H54 (cell line): ENCODE measurements around the gene ELP5.

Experiments
- DNase-seq: peaks from one replicate; pipeline ENCODE4 v3.0.0; 2011; ENCODE audit warnings: low spot score, mixed read lengths; ENCODE audit not compliant: insufficient read length
- FAIRE-seq: peaks from 3 replicates; lab custom pipeline; 2011; peaks lifted over from hg19 to GRCh38; lab: Jason Lieb, UNC
- POLR2A ChIP-seq: IDR thresholded peaks from 2 replicates; pipeline ENCODE4 v1.6.1; 2011; ENCODE audit warnings: low read depth, mild to moderate bottlenecking, low read length

ELP5 gene

GRCh38 chr17:7285679-7286078 lies 33.7 kb downstream of the ELP5 start:
- TF ChIP-seq POLR2A = no peak
- DNase-seq (no peak), FAIRE-seq (no peak)

DNA sequence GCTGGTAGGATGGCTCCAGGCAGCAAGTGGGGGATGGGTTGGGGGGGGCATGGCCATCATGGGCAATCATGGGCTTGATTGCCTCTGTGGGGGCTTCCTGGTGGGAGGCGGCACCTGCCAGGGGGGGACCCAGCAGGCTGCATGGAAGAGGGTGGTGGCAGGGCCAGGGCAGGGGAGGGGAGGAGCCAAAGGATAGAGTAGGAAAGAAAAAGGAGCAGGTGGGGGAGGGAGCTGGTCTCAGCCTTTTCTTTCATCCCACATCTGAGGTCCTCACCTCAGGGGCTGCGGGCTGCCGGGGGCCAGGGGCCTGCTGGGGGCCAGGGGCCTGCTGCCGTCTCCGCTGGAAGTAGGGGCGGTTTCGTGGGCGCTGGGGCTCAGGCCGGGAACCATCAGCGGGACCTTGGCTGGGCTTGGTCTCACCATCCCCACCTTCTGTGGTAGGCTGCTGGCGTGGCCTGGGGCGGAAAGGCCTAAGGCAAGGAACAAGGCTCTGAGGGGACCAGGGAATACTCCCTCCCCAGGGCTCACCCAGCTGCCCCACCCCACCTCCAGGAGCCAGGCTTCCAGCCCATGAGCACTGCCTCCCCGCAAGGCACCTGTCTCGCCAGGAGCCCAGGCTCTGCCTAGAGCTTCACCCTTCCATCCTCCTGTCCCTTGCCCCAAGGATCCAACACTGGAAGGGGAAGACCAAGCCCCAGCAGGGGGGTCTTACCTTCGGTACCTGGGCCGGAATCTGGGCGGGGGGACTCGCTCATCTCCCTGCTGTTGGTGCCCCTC lies 37.4 kb downstream of the ELP5 start:
- FAIRE-seq (no peak), DNase-seq (no peak)
- no peak for TF ChIP-seq POLR2A

DNA sequence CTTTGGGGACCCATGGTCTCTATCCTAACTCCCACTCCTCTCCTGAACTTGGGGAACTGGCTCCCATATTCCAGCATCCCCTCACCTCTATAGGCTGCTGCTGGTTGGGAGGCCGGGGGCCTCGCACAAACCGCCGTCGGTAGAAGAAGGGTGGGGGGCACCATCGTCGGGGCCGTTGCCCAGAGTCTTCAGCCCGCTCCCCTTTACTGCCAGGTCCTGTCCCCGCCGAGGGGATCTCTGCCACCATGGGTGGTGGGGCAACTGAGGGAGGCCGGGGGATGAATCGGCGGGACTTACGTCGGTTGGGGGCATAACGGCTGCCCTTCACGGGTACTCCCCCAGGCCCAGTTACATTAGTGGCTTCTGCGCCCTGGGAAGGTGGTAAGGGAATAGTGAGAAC lies 38.2 kb downstream of the ELP5 start:
- no peak for TF ChIP-seq POLR2A
- DNase-seq (no peak), FAIRE-seq (no peak)

DNA sequence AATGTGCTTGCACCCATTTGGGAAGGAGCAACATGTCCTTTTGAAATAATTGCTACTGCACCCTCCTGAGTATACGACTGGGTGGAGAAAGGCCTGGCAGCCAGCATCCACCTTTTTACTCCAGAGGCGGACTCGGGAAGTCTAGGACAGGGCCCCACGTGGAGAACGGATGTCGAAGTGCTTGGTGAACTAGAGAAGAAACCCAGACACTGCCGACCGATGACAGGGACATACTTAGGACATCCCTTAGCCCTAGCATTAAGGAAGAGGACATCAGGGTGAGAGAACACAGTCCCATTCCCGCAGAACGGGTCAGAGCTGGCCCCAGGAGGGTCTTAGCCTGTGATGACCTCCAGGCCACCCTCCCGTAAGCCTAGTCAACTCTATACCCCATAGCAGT lies 38.7 kb downstream of the ELP5 start:
- FAIRE-seq (no peak), DNase-seq (no peak)
- no peak for TF ChIP-seq POLR2A

- FAIRE-seq (no peak), DNase-seq (no peak)
- no peak for TF ChIP-seq POLR2A
These were observed 40.2 kb downstream of the ELP5 start for GRCh38 chr17:7292194-7292593.

DNA sequence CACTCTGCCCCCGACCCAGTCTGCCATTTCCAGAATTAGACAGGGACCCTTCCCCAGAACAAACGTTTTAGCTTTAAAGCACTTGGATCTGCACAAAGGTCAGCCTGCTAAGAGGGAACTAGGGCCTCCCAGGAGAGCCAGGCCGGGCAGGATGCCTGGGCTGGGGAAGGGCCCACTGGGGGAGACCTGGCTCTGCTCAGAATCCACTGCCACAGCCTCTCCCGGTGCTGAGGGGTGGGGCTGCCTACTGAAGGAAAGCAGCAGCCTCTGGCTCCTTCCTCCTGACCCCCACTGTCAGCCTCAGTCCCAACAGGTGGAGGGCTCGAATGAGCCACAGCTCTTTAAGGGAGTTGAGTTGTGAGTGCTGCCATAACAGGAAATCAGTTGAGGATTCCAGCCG lies 40.7 kb downstream of the ELP5 start:
- FAIRE-seq = no peak

DNA sequence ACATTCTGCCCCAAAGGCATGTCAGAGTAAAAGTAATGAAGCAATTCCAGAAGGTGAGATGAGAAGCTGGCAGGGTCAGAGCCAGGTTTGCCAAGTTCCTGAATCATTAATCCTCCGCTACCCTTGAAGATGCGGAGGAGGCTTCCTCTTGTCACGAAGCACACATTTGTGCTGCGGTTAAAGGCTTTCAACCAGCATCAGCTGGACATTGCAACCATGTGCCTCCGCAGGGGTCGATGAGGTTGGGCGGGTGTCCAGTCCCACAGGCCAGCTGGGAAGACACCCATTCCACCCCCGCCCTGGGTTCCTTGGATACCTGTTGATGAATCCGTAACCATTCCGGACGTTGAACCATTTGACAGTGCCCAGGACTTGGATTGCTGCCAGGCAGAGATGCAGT lies 41.1 kb downstream of the ELP5 start:
- FAIRE-seq (no peak), DNase-seq (no peak)
- TF ChIP-seq POLR2A = no peak

More for the DNA sequence above, 40.7 kb downstream of the ELP5 start:
- DNase-seq = no peak
- TF ChIP-seq POLR2A = no peak

DNA sequence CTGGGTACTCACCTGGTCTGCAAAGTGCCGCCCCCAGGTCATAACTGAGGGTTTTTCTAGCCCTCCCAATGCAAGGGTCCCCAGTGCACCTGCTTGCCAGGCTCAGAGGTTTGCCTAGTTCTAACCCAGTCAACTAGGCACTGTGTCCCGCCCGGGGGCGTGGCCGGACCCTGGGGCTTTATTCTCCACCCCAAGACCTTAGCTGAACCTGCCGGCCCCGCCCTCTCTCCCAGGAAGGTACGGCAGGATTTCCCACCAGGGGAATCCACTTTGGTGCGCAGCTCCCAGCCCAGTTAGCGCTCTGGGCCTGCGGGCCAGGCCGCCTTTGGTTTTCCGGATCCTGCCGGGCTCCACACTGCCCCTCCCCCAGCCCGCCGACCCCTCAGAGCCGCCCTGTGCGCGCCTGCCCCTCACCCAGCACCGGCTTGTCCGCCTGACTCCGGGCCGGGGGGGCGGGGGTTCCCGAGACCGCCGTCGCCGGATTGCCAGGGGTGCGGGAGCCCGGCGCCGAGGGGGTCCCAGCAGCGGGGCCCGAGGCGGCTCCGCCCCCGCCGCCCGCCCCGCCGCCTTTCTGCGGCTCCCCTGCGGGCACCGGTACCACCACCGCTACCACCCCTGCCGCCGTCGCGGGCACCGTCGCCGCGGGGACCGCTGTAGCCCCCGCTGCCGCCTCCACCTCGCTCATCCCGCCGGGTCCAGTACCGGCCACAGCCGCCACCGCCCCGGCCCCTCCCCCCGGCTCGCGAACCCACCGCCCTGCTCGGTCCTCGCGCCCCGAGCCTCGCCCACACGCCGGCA lies 42.0 kb downstream of the ELP5 start:
- FAIRE-seq (no peak), DNase-seq (no peak)
- no peak for TF ChIP-seq POLR2A

DNA sequence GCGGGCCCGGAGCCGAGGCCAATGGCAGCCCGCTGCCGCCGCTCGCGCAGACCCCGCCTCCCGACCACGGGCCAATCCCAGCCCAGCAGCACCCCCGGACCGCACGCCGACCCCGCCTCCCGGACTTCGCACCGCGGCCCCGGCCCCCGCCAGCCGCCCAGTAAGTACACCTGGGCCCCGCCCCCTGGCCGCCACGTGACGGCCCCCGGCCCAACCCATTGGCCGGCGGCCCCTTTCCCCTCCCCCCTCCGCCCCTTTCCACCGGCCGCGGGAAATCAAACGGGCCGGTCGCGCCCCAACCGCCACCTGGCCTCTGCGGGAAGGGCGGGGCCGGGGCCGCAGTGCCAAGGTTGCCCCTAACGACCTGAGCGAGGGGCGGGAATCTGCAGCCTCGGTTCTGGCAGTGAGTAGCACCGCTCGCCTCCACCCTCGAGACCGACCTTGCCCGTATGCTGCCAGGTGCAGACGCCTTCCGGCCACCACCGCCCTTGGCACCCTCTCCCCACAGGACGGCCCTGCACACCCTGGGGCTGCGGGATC lies 42.7 kb downstream of the ELP5 start, which contains the start of gene YBX2:
Gene YBX2 (minus strand): TSS at position 26 of the 540 bp plus-strand sequence. CDS start 139 bp downstream, outside the sequence.
- FAIRE-seq = no peak
- no peak for TF ChIP-seq POLR2A
- no peak for DNase-seq

DNA sequence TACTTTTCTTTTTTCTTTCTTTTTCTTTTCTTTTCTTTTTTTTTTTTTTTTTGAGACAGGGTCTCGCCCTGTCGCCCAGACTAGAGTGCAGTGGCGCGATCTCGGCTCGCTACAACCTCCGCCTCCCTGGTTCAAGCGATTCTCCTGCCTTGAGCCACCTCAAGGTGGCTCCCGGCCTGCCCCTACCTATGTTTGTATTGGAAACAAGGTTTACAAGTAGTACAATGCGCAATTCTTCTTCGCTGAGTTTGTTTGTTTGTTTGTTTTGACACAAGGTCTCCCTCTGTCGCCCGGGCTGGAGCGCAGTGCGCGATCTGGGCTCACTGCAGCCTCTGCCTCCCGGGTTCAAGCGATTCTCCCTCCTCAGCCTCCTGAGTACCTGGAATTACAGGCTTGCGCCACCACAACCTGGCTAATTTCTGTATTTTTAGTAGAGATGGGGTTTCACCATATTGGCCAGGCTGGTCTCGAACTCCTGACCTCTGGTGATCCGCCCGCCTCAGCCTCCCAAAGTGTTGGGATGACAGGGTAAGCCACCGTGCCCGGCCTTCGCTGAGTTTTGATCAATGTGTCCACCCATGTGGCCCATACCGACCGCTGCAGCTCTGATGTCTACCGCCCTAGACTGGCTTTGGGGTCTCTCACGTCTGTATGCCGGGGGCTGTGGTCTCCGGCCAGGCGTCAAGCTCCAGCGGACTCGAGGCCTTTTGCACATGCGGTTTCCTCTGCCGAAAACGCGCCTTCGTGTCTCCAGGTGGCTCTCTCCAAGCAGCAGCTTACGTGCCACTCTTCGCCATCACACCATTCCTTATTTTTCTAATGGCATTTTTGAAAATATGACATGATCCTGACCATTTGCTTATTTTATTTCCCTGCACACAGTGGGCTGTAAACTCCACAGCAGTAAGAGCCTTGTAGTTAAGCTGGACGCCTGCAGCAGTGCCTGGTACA lies 43.5 kb downstream of the ELP5 start:
- TF ChIP-seq POLR2A = no peak
- FAIRE-seq (no peak), DNase-seq (no peak)

DNA sequence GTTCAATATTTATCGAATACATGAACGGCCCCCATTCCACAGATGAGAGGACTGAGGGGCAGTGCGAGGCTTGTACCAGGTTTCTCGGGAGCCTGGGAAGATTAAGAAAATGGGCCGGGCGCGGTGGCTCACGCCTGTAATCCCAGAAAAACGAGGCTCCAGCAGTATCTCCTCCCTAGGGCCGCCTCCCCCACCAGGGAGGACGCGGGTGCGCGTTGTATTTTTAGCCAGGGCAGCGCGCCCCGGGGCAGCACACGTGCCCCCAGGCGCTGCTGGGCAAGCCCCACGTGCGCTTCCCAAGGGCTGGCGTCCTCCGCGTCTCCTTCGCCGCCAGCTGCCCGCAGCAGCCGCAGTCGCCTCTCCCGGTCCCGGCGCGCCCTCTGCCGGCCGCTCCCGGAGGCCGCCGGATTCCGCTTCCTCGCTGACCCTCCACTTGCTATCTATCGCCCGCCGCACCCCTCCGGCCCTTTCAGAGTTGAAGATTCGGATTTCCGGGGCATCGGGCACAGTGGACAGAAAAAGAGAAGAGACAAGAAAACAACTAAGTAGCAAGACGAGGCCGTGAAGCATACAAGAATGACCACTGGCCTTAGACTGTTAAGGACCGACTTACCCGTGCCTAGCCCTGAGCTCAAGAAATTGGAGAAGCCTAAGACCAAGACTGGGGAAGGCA lies 44.3 kb downstream of the ELP5 start:
- DNase-seq (peak; percentile 94), FAIRE-seq (no peak)
- no peak for TF ChIP-seq POLR2A

GRCh38 chr17:7304179-7304578 lies 52.2 kb downstream of the ELP5 start:
- DNase-seq = no peak
- no peak for FAIRE-seq
- TF ChIP-seq POLR2A = no peak
